ENCODE results near the gene CLDN5.

DNA sequence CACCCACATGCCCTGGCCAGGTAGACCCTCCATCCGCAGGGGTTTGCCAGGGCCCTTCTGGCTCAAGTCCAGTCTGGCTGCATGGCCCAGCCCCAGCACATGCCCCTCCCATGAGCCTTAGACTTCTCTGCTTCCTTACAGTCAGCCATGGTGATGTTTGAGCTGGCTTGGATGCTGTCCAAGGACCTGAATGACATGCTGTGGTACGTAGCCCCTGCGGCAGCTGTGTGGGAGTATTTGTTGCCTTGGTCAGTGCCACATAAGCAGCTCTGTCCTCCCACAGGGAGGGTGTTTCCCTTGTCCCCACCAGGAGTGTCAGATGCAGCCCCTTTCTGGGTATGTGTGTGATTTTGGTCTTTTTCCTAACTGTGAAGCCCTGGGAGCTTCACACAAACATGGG is 27.0 kb downstream of the CLDN5 start:
- no peak for TF ChIP-seq POLR2A (IDR thresholded peaks at IDR 0.05)
- TF ChIP-seq, protein P1, sequence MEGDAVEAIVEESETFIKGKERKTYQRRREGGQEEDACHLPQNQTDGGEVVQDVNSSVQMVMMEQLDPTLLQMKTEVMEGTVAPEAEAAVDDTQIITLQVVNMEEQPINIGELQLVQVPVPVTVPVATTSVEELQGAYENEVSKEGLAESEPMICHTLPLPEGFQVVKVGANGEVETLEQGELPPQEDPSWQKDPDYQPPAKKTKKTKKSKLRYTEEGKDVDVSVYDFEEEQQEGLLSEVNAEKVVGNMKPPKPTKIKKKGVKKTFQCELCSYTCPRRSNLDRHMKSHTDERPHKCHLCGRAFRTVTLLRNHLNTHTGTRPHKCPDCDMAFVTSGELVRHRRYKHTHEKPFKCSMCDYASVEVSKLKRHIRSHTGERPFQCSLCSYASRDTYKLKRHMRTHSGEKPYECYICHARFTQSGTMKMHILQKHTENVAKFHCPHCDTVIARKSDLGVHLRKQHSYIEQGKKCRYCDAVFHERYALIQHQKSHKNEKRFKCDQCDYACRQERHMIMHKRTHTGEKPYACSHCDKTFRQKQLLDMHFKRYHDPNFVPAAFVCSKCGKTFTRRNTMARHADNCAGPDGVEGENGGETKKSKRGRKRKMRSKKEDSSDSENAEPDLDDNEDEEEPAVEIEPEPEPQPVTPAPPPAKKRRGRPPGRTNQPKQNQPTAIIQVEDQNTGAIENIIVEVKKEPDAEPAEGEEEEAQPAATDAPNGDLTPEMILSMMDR (IDR thresholded peaks at IDR 0.05): no peak
